NCI-H345 (cell line): Measurements from ENCODE around the gene EIF2S2.

ENCODE experiments used
- DNase-seq: peaks from one replicate; lab custom pipeline; 2025; lab: John Stamatoyannopoulos, UW

EIF2S2 gene

GRCh38 chr20:34088305-34089174, 23.5 kb downstream of the EIF2S2 start:
- no peak for DNase-seq

GRCh38 chr20:34085544-34086040, 26.5 kb downstream of the EIF2S2 start:
- no peak for DNase-seq

GRCh38 chr20:34084227-34084923, 27.7 kb downstream of the EIF2S2 start:
- peak; percentile 11 for DNase-seq

DNA sequence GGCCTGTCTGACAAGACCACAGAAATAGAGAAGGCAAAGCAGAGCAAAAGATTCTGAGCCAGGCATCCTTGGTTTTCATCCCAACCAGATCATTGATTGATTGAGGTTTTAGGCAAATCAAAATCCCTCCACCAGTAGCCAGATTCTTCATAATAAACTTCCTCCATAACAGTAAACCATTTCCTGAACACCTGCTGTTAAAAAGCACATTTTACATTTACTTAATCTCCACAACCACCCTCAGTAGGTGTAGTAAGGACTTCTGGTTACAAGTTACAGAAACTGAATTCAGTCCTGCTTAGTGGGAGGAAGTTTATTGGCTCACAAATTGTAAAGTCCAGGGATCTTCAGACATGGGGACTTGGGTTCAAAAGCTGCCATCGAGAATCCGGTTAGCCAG, 28.3 kb downstream of the EIF2S2 start:
- DNase-seq = no peak

GRCh38 chr20:34083137-34083536, 28.9 kb downstream of the EIF2S2 start:
- DNase-seq = no peak

- no peak for DNase-seq
Measured at GRCh38 chr20:34082232-34082887, 29.7 kb downstream of the EIF2S2 start.

- DNase-seq = no peak
Measured at GRCh38 chr20:34079818-34080217, 32.2 kb downstream of the EIF2S2 start.

DNA sequence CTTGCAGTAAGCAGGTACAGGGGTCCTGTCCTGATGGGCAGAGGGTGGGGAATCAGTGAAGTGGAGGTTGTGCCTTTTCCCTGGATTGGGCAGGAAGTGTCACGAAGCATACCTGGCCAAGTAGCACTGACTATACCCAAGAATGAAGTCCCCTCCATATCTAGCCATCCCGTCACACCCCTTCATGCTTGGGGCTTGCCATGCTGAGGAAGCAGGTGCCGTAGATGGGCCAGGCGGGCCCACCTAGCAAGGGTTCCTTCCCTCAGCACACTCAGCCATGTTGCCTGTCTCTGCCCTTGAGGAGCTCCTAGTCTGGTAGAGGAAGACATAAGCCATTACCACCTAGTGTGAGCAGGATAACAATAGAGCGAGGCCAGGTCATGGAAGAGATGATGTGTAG, 33.5 kb downstream of the EIF2S2 start:
- DNase-seq = no peak

DNA sequence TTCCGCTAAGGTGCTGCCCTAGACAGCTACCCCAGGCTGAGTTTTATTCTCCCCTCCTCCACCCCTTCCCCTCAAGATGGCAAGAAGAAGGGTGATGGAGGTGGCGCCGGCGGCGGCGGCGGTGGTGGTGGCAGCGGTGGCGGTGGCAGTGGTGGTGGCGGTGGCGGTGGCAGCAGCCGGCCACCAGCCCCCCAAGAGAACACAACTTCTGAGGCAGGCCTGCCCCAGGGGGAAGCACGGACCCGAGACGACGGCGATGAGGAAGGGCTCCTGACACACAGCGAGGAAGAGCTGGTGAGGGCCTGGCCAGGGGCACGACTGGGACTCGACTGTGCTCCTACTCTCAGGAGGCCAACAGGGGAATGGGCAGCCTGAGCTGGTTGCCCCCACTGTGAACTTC, 35.1 kb downstream of the EIF2S2 start:
- no peak for DNase-seq

GRCh38 chr20:34075647-34076046, 36.4 kb downstream of the EIF2S2 start:
- DNase-seq = no peak

GRCh38 chr20:34074101-34074760, 37.8 kb downstream of the EIF2S2 start:
- no peak for DNase-seq

- DNase-seq = no peak
Measured at GRCh38 chr20:34072778-34073177, 39.3 kb downstream of the EIF2S2 start.

- DNase-seq = no peak
Measured at GRCh38 chr20:34072076-34072475, 40.0 kb downstream of the EIF2S2 start.

DNA sequence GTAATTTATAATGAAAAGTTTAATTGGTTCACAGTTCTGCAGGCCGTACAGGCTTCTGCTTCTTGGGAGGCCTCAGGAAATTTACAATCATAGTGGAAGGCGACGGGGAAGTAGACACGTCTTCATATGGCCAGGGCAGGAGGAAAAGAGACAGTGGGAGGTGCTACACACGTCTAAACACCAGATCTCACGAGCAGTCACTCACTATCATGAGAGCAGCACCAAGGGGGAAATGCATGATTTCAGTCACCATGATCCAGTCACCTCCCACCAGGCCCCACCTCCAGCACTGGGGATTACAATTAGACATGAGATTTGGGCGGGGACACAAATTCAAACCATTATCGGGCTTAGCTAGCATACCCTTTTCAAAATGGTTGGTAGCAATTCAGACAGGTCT, 41.2 kb downstream of the EIF2S2 start:
- DNase-seq = no peak

DNA sequence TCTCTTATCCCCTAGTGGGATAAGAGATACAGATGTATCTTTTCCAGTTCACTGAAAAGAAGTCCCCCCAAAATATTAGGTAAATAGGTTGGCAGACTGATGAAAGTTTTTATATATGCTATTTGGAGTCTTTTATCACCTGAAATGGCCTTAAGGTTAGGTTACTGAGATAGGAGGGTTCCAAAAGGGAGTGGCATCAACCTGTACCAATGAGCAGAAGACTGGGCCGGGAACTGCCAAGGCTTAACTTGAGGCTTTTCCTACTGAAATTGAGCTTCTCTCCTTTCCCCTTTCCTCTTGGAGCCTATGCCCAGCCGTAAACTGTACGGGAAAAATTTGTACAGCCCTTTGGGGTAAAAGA, 42.0 kb downstream of the EIF2S2 start:
- DNase-seq = no peak

DNA sequence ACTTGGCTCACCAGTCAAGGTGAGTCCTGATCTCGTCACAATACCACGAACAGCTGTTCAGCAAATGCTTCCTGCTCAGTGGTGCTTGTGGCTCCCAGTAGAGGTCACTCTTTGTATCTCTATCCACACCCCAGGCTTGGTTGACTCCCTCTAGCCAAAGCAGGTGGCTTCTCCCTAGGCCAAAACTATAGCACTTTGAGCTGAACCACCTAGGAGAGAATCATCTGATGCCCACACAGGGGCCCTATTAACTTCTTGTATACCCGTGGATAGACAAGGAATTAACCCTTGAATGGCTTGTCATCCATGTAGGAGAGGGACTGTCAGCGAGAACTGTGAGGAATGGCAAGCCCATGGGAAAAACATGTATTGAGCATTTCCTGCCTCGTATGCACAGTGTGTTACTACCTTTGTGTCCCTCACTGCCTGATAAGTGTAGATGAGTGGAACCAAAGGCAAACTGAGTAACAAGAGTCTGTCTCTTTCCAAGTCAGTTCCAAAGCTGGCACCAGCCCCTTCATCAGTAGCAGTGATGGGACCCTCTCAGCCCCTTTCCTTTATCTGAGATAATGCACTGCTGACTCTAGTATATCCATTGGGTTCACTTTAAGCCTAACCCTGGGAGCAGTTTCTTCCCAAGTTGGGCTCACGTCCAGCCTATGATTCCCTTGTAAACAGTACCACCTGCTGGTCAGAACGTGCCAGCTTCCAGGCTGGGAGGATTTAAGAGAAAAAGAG, 42.5 kb downstream of the EIF2S2 start:
- peak; percentile 83 for DNase-seq

- no peak for DNase-seq
Measured at GRCh38 chr20:34068001-34068400, 44.0 kb downstream of the EIF2S2 start.

DNA sequence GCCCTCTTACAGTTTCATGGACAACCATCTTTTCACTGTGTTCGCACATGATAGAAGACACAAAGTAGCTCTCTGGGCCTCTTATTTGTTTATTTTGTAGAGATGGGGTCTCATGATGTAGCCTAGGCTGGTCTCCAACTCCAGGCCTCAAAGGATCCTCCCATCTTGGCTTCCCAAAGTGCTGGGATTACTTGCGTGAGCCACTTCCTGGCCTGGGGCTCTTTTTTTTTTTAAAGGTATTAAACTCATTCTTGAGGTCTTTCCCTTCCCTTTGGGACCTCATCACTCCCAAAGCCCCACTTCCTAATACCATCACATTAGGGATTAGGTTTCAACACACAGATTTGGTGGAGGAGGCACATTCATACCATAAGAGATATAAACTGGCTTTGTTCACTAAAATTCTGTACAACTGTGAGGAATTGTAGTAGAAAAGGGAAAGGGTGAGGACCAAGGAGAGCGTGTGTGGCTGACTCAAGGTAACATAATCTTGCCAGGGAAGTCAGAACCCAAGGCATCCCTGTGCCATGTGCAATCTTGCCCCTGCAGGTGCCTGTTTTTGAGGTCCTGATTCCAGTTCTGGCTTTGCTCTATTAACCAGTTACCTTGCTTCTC, 45.5 kb downstream of the EIF2S2 start:
- DNase-seq = no peak

DNA sequence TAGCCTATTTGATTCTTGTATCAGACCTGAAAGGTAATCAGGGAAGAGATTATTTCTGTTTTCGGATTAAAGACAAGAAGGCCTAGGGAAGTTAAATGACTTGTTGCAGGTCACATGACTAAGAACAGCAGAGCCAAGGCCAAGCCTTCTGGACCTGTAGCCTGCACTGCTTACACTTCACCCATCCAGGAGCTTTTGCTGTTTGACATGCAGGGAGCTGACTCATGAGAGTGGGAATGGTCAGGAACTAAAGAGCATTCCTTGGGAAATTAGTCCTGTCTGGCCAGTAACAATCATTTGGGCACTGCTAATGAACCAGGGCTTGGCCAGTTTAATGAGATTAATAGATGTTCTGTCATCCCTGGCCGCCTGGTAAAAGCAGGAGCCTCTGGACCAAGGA, 46.8 kb downstream of the EIF2S2 start:
- DNase-seq = no peak

DNA sequence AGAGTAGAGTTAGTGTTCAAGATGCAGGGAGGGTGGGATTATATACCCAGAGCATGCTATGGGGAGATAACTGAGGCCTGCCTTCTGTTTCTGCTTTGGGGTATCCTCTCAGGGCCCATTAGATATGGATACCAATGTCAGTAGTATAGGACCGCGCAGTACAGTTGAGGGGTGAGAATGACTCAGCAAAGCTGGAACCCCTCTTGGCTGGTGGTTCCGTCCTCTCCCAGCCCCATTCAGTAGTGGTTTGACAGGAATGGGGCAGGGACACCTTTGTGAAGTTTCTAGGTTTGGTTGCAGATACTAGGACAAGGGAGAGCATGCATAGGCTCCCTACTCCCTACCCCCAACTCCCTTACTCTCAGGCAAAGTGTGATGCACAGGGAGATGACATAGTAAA, 47.8 kb downstream of the EIF2S2 start:
- DNase-seq = no peak
